ENCODE data around the gene SLC13A5.
A peak's percentile ranks its signal among the peaks of the same experiment; 100 is the strongest.
"Not testable (repeated sequence)": the region's sequence is repeated elsewhere in the genome, so short reads cannot be mapped to it uniquely, and the experiment has no call there.

The SLC13A5 gene

GRCh38 chr17:6753546-6753945 is 40.4 kb upstream of the SLC13A5 start:
- in situ Hi-C loops (cut with MboI; ENCODE audit: low sequenced_read_pairs, unreplicated experiment): no loop called here
- no peak for DNase-seq (ENCODE audit: low spot score)
- TF ChIP-seq CTCF (IDR thresholded peaks at IDR 0.05; ENCODE audit: borderline replicate concordance, control extremely low read depth, extremely low read depth, insufficient read depth, missing control alignments): no peak

- TF ChIP-seq CTCF (IDR thresholded peaks at IDR 0.05; ENCODE audit: borderline replicate concordance, control extremely low read depth, extremely low read depth, insufficient read depth, missing control alignments): no peak
- DNase-seq (ENCODE audit: low spot score): peak; percentile 33
- in situ Hi-C loops (cut with MboI; ENCODE audit: low sequenced_read_pairs, unreplicated experiment): no loop called here
Measured at GRCh38 chr17:6753006-6753445, 39.9 kb upstream of the SLC13A5 start.

- in situ Hi-C loops (cut with MboI; ENCODE audit: low sequenced_read_pairs, unreplicated experiment): no loop called here
- no peak for TF ChIP-seq CTCF (IDR thresholded peaks at IDR 0.05; ENCODE audit: borderline replicate concordance, control extremely low read depth, extremely low read depth, insufficient read depth, missing control alignments)
- no peak for DNase-seq (ENCODE audit: low spot score)
Measured at GRCh38 chr17:6752068-6752909, 39.1 kb upstream of the SLC13A5 start.

GRCh38 chr17:6749519-6749918 is 36.4 kb upstream of the SLC13A5 start:
- DNase-seq (ENCODE audit: low spot score): no peak
- TF ChIP-seq CTCF (IDR thresholded peaks at IDR 0.05; ENCODE audit: borderline replicate concordance, control extremely low read depth, extremely low read depth, insufficient read depth, missing control alignments): no peak
- in situ Hi-C loops (cut with MboI; ENCODE audit: low sequenced_read_pairs, unreplicated experiment): no loop called here

- DNase-seq (ENCODE audit: low spot score): no peak
- TF ChIP-seq CTCF (IDR thresholded peaks at IDR 0.05; ENCODE audit: borderline replicate concordance, control extremely low read depth, extremely low read depth, insufficient read depth, missing control alignments): no peak
- in situ Hi-C loops (cut with MboI; ENCODE audit: low sequenced_read_pairs, unreplicated experiment): no loop called here
Measured at GRCh38 chr17:6748617-6749016, 35.4 kb upstream of the SLC13A5 start.

- DNase-seq (ENCODE audit: low spot score); in situ Hi-C loops (cut with MboI; ENCODE audit: low sequenced_read_pairs, unreplicated experiment): not testable (repeated sequence)
Measured at GRCh38 chr17:6746665-6747064, 33.5 kb upstream of the SLC13A5 start.

GRCh38 chr17:6729531-6729930 is 16.4 kb upstream of the SLC13A5 start:
- no peak for DNase-seq (ENCODE audit: low spot score)
- TF ChIP-seq CTCF (IDR thresholded peaks at IDR 0.05; ENCODE audit: borderline replicate concordance, control extremely low read depth, extremely low read depth, insufficient read depth, missing control alignments): no peak
- in situ Hi-C loops (cut with MboI; ENCODE audit: low sequenced_read_pairs, unreplicated experiment): no loop called here

Data from GM13976 (cell line).